Lower lobe of right lung (tissue), 2 donors: Measurements from ENCODE around the gene ELAVL3. TPM values are rescaled to one million over a fixed set of nuclear protein-coding genes. Genes with fewer than 3 reads are reported as not detected.
"Not testable (repeated sequence)": the region's sequence is repeated elsewhere in the genome, so short reads cannot be mapped to it uniquely, and the experiment has no call there.

Experiments used
- ATAC-seq, 2 donors: fragments of 200-7000 bp; cut with Tn5 transposase; one replicate each; pipeline ENCODE4 v1.9.1; 2020 to 2022; ENCODE audit warnings: mild to moderate bottlenecking in 2 of 2, moderate library complexity in 2 of 2
- DNase-seq: peaks from one replicate; pipeline ENCODE4 v3.0.0-alpha.2; 2020
- H3K27ac ChIP-seq: fragments of 200-600 bp; one replicate; pipeline ENCODE4 v1.8.0; 2022
- H3K27me3 ChIP-seq: fragments of 200-600 bp; one replicate; pipeline ENCODE4 v1.8.0; 2022; ENCODE audit warnings: low read depth
- H3K36me3 ChIP-seq: fragments of 200-600 bp; one replicate; pipeline ENCODE4 v1.8.0; 2022; ENCODE audit warnings: mild to moderate bottlenecking
- H3K4me1 ChIP-seq: fragments of 200-600 bp; one replicate; pipeline ENCODE4 v1.8.0; 2022
- H3K4me3 ChIP-seq: fragments of 200-600 bp; one replicate; pipeline ENCODE4 v1.8.0; 2022; ENCODE audit warnings: mild to moderate bottlenecking
- H3K9me3 ChIP-seq: fragments of 200-600 bp; one replicate; pipeline ENCODE4 v1.8.0; 2022
- CTCF ChIP-seq: fragments of 200-600 bp; IDR thresholded peaks from one replicate; pipeline ENCODE4 v1.8.0; 2022; ENCODE audit warnings: antibody characterized with exemption, mild to moderate bottlenecking
- intact Hi-C: fragments of 100-400 bp; cut with DNase I; formaldehyde crosslinking; loops from one replicate; pipeline ENCODE4 v1.11.0; 2022
- total RNA-seq: library from RNA; stranded (reverse); fragmentation: NEBNext Ultra II Directional; extraction: Animal tissue kit (Norgen Biotek cat#: 25700); gene quantifications from one replicate; pipeline ENCODE4 v1.2.1, GENCODE V29; 2021
- donor health status: DM: no; HTN: yes; CAD: no; lungs with severe emphysema.

Gene ELAVL3
- total RNA-seq, 1 donor from 2014 or later, result not detected

- no peak overlapping the region for H3K4me3 ChIP-seq
- DNase-seq (no peak), ATAC-seq (no peak)
- intact Hi-C loops, result no loop called here
- H3K36me3 ChIP-seq, result no peaks in the 10 kb centered on the region
- H3K27ac ChIP-seq, result no peak overlapping the region
- TF ChIP-seq CTCF, result no peak
- peaks cover 6% of the 10 kb centered on the region for H3K27me3 ChIP-seq
- H3K4me1 ChIP-seq, result no peaks in the 10 kb centered on the region
- H3K9me3 ChIP-seq, result no peaks in the 10 kb centered on the region
Measured at GRCh38 chr19:11463391-11463790, 17.5 kb downstream of the ELAVL3 start.

GRCh38 chr19:11461453-11461852 lies 19.4 kb downstream of the ELAVL3 start:
- peaks cover 10% of the 10 kb centered on the region for H3K27me3 ChIP-seq
- intact Hi-C loops, result no loop called here
- H3K9me3 ChIP-seq, result no peaks in the 10 kb centered on the region
- ATAC-seq, result no peak
- TF ChIP-seq CTCF, result no peak
- no peak overlapping the region for H3K27ac ChIP-seq
- H3K36me3 ChIP-seq, result no peaks in the 10 kb centered on the region
- no peak overlapping the region for H3K4me3 ChIP-seq
- no peaks in the 10 kb centered on the region for H3K4me1 ChIP-seq
- DNase-seq, result no peak

GRCh38 chr19:11460207-11460606 lies 20.6 kb downstream of the ELAVL3 start:
- intact Hi-C loops, result no loop called here
- ATAC-seq, result no peak
- no peaks in the 10 kb centered on the region for H3K4me1 ChIP-seq

GRCh38 chr19:11458912-11459311 lies 21.9 kb downstream of the ELAVL3 start:
- H3K4me3 ChIP-seq, ATAC-seq, intact Hi-C loops, H3K27ac ChIP-seq, DNase-seq, H3K9me3 ChIP-seq, H3K4me1 ChIP-seq, H3K36me3 ChIP-seq: not testable (repeated sequence)
- peaks cover 10% of the 10 kb centered on the region for H3K27me3 ChIP-seq

More at GRCh38 chr19:11460207-11460606, 20.6 kb downstream of the ELAVL3 start:
- Histone ChIP-seq H3K36me3 (no peaks in the 10 kb centered on the region), H3K27ac (no peak overlapping the region), H3K4me3 (no peak overlapping the region), H3K27me3 (peaks cover 10% of the 10 kb centered on the region), H3K9me3 (no peaks in the 10 kb centered on the region)
- TF ChIP-seq CTCF, result no peak
- DNase-seq, result no peak

- Histone ChIP-seq H3K27ac (no peak overlapping the region), H3K27me3 (peaks cover 10% of the 10 kb centered on the region), H3K9me3 (no peaks in the 10 kb centered on the region), H3K4me1 (no peaks in the 10 kb centered on the region), H3K36me3 (no peaks in the 10 kb centered on the region), H3K4me3 (no peak overlapping the region)
- ATAC-seq, result no peak
- TF ChIP-seq CTCF, result no peak
- intact Hi-C loops, result no loop called here
- no peak for DNase-seq
Measured at GRCh38 chr19:11458236-11458900, 22.5 kb downstream of the ELAVL3 start.

- ATAC-seq (no peak), DNase-seq (no peak)
- no peaks in the 10 kb centered on the region for H3K36me3 ChIP-seq
- peaks cover 10% of the 10 kb centered on the region for H3K27me3 ChIP-seq
- H3K4me3 ChIP-seq, result no peak overlapping the region
- TF ChIP-seq CTCF, result no peak
- no peaks in the 10 kb centered on the region for H3K9me3 ChIP-seq
- H3K4me1 ChIP-seq, result no peaks in the 10 kb centered on the region
- H3K27ac ChIP-seq, result no peak overlapping the region
- intact Hi-C loops, result no loop called here
Measured at GRCh38 chr19:11457831-11458230, 23.0 kb downstream of the ELAVL3 start.
